H1 (cell line): ENCODE measurements around the gene EIPR1. TPM values are rescaled to one million over a fixed set of nuclear protein-coding genes. Genes with fewer than 3 reads are reported as not detected.

ENCODE experiments used
- CTCF ChIA-PET: fragments of 300-600 bp; sonication (Branson Sonifier 250); formaldehyde crosslinking; loops from one replicate; lab custom pipeline; 2021; ENCODE audit not compliant: partially characterized antibody; lab: Charles Lee
- POLR2A ChIA-PET: fragments of 300-600 bp; sonication (Branson Sonifier 250); formaldehyde crosslinking; loops from one replicate; lab custom pipeline; 2021; ENCODE audit warnings: inconsistent platforms; ENCODE audit not compliant: partially characterized antibody; lab: Charles Lee
- DNase-seq, 2 experiments: peaks; one replicate each; pipeline versions ENCODE4 v3.0.0 to v3.0.0-alpha.2; 2010 to 2022; ENCODE audit warnings: low spot score in 2 of 2, low read depth in 1 of 2, mixed read lengths in 1 of 2
- FAIRE-seq: peaks from 2 replicates; lab custom pipeline; 2011; peaks lifted over from hg19 to GRCh38; lab: Jason Lieb, UNC
- H2AFZ ChIP-seq: 2 replicates; pipeline ENCODE4 v1.8.1; 2012; ENCODE audit warnings: low read length, inconsistent platforms
- H2AK5ac ChIP-seq: 2 replicates; pipeline ENCODE4 v1.6.1; 2013; ENCODE audit warnings: low read depth, low read length
- H2BK120ac ChIP-seq: replicated peaks from 2 replicates; pipeline ENCODE3; 2013; ENCODE audit warnings: low read depth, low read length, inconsistent platforms
- H2BK12ac ChIP-seq: 2 replicates; pipeline ENCODE4 v1.6.1; 2013; ENCODE audit warnings: low read depth, low read length
- H2BK15ac ChIP-seq: 2 replicates; pipeline ENCODE4 v1.6.1; 2013; ENCODE audit warnings: low read length
- H2BK20ac ChIP-seq: 2 replicates; pipeline ENCODE4 v1.6.1; 2013; ENCODE audit warnings: low read length
- H2BK5ac ChIP-seq: 2 replicates; pipeline ENCODE4 v1.6.1; 2013; ENCODE audit warnings: low read depth, low read length
- H3K14ac ChIP-seq: 2 replicates; pipeline ENCODE4 v1.6.1; 2013; ENCODE audit warnings: inconsistent platforms; ENCODE audit not compliant: insufficient read length
- H3K18ac ChIP-seq: 2 replicates; pipeline ENCODE4 v1.6.1; 2013; ENCODE audit warnings: low read length; ENCODE audit errors: extremely low read depth
- H3K23ac ChIP-seq: 2 replicates; pipeline ENCODE4 v1.6.1; 2013; ENCODE audit warnings: inconsistent platforms; ENCODE audit not compliant: insufficient read length
- H3K23me2 ChIP-seq: 2 replicates; pipeline ENCODE4 v1.6.1; 2013; ENCODE audit warnings: low read depth, low read length
- H3K27ac ChIP-seq: 2 replicates; pipeline ENCODE4 v1.6.1; 2011; ENCODE audit warnings: low read depth, low read length, inconsistent platforms
- H3K27me3 ChIP-seq, 4 experiments: replicated peaks in 1 of 4; 1 replicate in 1 of 4; 2 replicates in 3 of 4; pipeline versions ENCODE4 v1.6.1 to v1.8.1; 2011 to 2013; ENCODE audit warnings: low read length in 3 of 4, mild to moderate bottlenecking in 3 of 4, inconsistent platforms in 2 of 4, mixed read lengths in 2 of 4, moderate library complexity in 1 of 4; ENCODE audit not compliant: control insufficient read depth in 3 of 4, insufficient read depth in 3 of 4; ENCODE audit errors: extremely low read depth in 1 of 4
- H3K36me3 ChIP-seq, 4 experiments: 2 replicates each; pipeline versions ENCODE4 v1.6.1 to v1.8.1; 2011 to 2013; ENCODE audit warnings: mild to moderate bottlenecking in 4 of 4, low read length in 3 of 4, moderate library complexity in 2 of 4, control low read depth in 1 of 4, inconsistent platforms in 1 of 4; ENCODE audit not compliant: insufficient read depth in 4 of 4, control insufficient read depth in 2 of 4
- H3K4ac ChIP-seq: replicated peaks from 2 replicates; pipeline ENCODE3; 2013; ENCODE audit warnings: low read length, low read depth, mixed read lengths, inconsistent platforms; ENCODE audit not compliant: insufficient read length
- H3K4me1 ChIP-seq, 4 experiments: replicated peaks in 1 of 4; 1 replicate in 1 of 4; 2 replicates in 3 of 4; pipeline versions ENCODE4 v1.6.1 to v1.8.1; 2011 to 2013; ENCODE audit warnings: low read length in 3 of 4, inconsistent platforms in 2 of 4, mixed read lengths in 1 of 4; ENCODE audit not compliant: insufficient read depth in 4 of 4, control insufficient read depth in 3 of 4
- H3K4me2 ChIP-seq, 2 experiments: 2 replicates each; pipeline versions ENCODE4 v1.6.1 to v1.8.1; 2011 to 2013; ENCODE audit warnings: low read depth in 2 of 2, low read length in 2 of 2, control low read depth in 1 of 2, inconsistent platforms in 1 of 2, mild to moderate bottlenecking in 1 of 2; ENCODE audit not compliant: insufficient read depth in 1 of 2
- H3K4me3 ChIP-seq, 4 experiments: fragments of 200-600, 300-600 bp in 1 of 4; sonication (generic), shearing (Covaris generic), sonication (Bioruptor Twin) in 1 of 4; 2 replicates each; pipeline versions ENCODE4 v1.5.1 to v1.8.1; 2011 to 2016; ENCODE audit warnings: low read length in 4 of 4, low read depth in 3 of 4, control low read depth in 2 of 4, inconsistent platforms in 2 of 4, mild to moderate bottlenecking in 2 of 4, mixed read lengths in 1 of 4, moderate library complexity in 1 of 4; ENCODE audit not compliant: insufficient read depth in 2 of 4; ENCODE audit errors: extremely low read depth in 1 of 4
- H3K56ac ChIP-seq: replicated peaks from 2 replicates; pipeline ENCODE3; 2013; ENCODE audit warnings: low read depth, mild to moderate bottlenecking, mixed read lengths, low read length, inconsistent platforms; ENCODE audit not compliant: insufficient read length
- H3K79me1 ChIP-seq: 2 replicates; pipeline ENCODE4 v1.6.1; 2013; ENCODE audit warnings: low read depth, low read length, control low read depth
- H3K79me2 ChIP-seq, 2 experiments: 2 replicates each; pipeline versions ENCODE4 v1.6.1 to v1.8.1; 2012 to 2013; ENCODE audit warnings: low read length in 2 of 2, mild to moderate bottlenecking in 2 of 2, inconsistent platforms in 1 of 2; ENCODE audit not compliant: insufficient read depth in 2 of 2, control insufficient read depth in 1 of 2
- H3K9ac ChIP-seq, 4 experiments: replicated peaks in 1 of 4; 1 replicate in 1 of 4; 2 replicates in 3 of 4; pipeline versions ENCODE4 v1.6.1 to v1.8.1; 2011 to 2013; ENCODE audit warnings: low read depth in 3 of 4, low read length in 3 of 4, control low read depth in 2 of 4, mild to moderate bottlenecking in 2 of 4, moderate library complexity in 2 of 4, inconsistent platforms in 1 of 4; ENCODE audit errors: extremely low read depth in 1 of 4
- H3K9me3 ChIP-seq, 2 experiments: 2 replicates each; pipeline versions ENCODE4 v1.6.1 to v1.8.1; 2012 to 2013; ENCODE audit warnings: mild to moderate bottlenecking in 2 of 2, moderate library complexity in 2 of 2, control low read depth in 1 of 2, inconsistent platforms in 1 of 2, low read depth in 1 of 2, low read length in 1 of 2, mixed read lengths in 1 of 2; ENCODE audit not compliant: insufficient read depth in 2 of 2
- H4K20me1 ChIP-seq, 2 experiments: replicated peaks in 1 of 2; 2 replicates each; pipeline versions ENCODE3 to v1.8.1; 2011 to 2013; ENCODE audit warnings: inconsistent platforms in 2 of 2, low read length in 2 of 2, mild to moderate bottlenecking in 1 of 2; ENCODE audit not compliant: insufficient read depth in 2 of 2, control insufficient read depth in 1 of 2
- H4K5ac ChIP-seq: 2 replicates; pipeline ENCODE4 v1.6.1; 2013; ENCODE audit warnings: low read length, low read depth, mixed read lengths, inconsistent platforms; ENCODE audit not compliant: insufficient read length
- H4K8ac ChIP-seq: 2 replicates; pipeline ENCODE4 v1.8.0; 2013; ENCODE audit warnings: mild to moderate bottlenecking, moderate library complexity, low read length, inconsistent platforms; ENCODE audit not compliant: insufficient read depth; ENCODE audit errors: extremely low read depth
- H4K91ac ChIP-seq: replicated peaks from 2 replicates; pipeline ENCODE3; 2013; ENCODE audit warnings: low read length, mixed read lengths, inconsistent platforms; ENCODE audit not compliant: insufficient read length
- ASH2L ChIP-seq: fragments of 200-600, 300-600 bp; sonication (generic); IDR thresholded peaks from one replicate; pipeline ENCODE4 v1.7.1; 2017; ENCODE audit warnings: low read length
- BCL11A ChIP-seq, 2 experiments: IDR thresholded peaks; one replicate each; pipeline ENCODE4 v1.6.1; 2011; ENCODE audit warnings: low read depth in 2 of 2, low read length in 2 of 2, mild to moderate bottlenecking in 2 of 2
- CEBPB ChIP-seq: IDR thresholded peaks from 2 replicates; pipeline ENCODE4 v1.6.1; 2012; ENCODE audit warnings: low read depth, low read length
- CREB1 ChIP-seq: IDR thresholded peaks from 2 replicates; pipeline ENCODE4 v1.6.1; 2012; ENCODE audit warnings: inconsistent platforms
- E2F6 ChIP-seq: IDR thresholded peaks from 2 replicates; pipeline ENCODE4 v1.6.1; 2012; ENCODE audit warnings: inconsistent platforms
- KDM5A ChIP-seq: fragments of 200-600 bp; IDR thresholded peaks from 2 replicates; pipeline ENCODE4 v1.7.1; 2012; ENCODE audit warnings: mild to moderate bottlenecking, low read length, inconsistent platforms, mixed read lengths
- NRF1 ChIP-seq: IDR thresholded peaks from 2 replicates; pipeline ENCODE4 v1.6.1; 2011; ENCODE audit warnings: mild to moderate bottlenecking, low read depth, low read length, improper control_type of control experiment
- SUZ12 ChIP-seq: fragments of 200-600 bp; sonication (generic); IDR thresholded peaks from 2 replicates; pipeline ENCODE4 v1.6.1; 2012; ENCODE audit warnings: mild to moderate bottlenecking, inconsistent platforms, low read length, moderate library complexity, mixed read lengths
- TBP ChIP-seq: IDR thresholded peaks from 2 replicates; pipeline ENCODE4 v1.6.1; 2011; ENCODE audit warnings: low read depth, low read length, improper control_type of control experiment
- TCF12 ChIP-seq: IDR thresholded peaks from 2 replicates; pipeline ENCODE4 v1.6.1; 2011; ENCODE audit warnings: low read depth, mild to moderate bottlenecking, low read length
- USF2 ChIP-seq: IDR thresholded peaks from 2 replicates; pipeline ENCODE4 v1.6.1; 2011; ENCODE audit warnings: low read length, improper control_type of control experiment
- WGBS, 2 experiments: shearing (Covaris generic) in 1 of 2; methylation state at CpG; one replicate each; pipeline versions ENCODE4 v1.1.6 to v1.1.7; 2013 to 2015; ENCODE audit warnings: low lambda C conversion rate in 2 of 2, mixed read lengths in 2 of 2, inconsistent platforms in 1 of 2, low coverage in 1 of 2, missing lambda C conversion rate in 1 of 2; ENCODE audit not compliant: insufficient replicate concordance in 2 of 2, insufficient coverage in 1 of 2, insufficient read length in 1 of 2; ENCODE audit errors: extremely low coverage in 1 of 2, missing lambda C conversion rate in 1 of 2; 5-methylcytosine and 5-hydroxymethylcytosine counted together
- polyA plus RNA-seq, 7 experiments: library from polyadenylated mRNA; depleted of rRNA in 3 of 7; stranded (reverse) in 5 of 7; unstranded in 2 of 7; fragments of >200 nt in 5 of 7; fragments of 200-250 nt in 2 of 7; gene quantifications; 1 replicate in 5 of 7; 2 replicates in 1 of 7; 4 replicates in 1 of 7; pipeline versions ENCODE4 v1.2.1 to v1.2.3, GENCODE V29; 2011 to 2013; ENCODE audit warnings: missing spikeins in 2 of 7, mixed read lengths in 2 of 7
- total RNA-seq: library from RNA; stranded (reverse); fragmentation: NEBNext Ultra II Directional; extraction: Animal tissue kit (Norgen Biotek cat#: 25700); gene quantifications from 2 replicates; pipeline ENCODE4 v1.2.1, GENCODE V29; 2021

The EIPR1 gene
- total and polyA plus RNA-seq, 2 of the 8 experiments (the other 6 are each of a cell fraction or from before 2014, with no cell fraction given), result 26.3 to 56.4 TPM

- FAIRE-seq, result no peak
- Histone ChIP-seq H2AK5ac (no peak overlapping the region), H3K27ac (no peak overlapping the region), H3K79me2 (no peaks in the 10 kb centered on the region), H2BK120ac (no peak overlapping the region), H2BK15ac (no peak overlapping the region), H3K27me3 (no peaks in the 10 kb centered on the region), H3K18ac (no peak overlapping the region), H3K56ac (no peak overlapping the region), H4K91ac (no peak overlapping the region), H3K4ac (no peak overlapping the region), H3K4me3 (no peak overlapping the region), H4K8ac (no peak overlapping the region), H2BK5ac (no peak overlapping the region), H3K23ac (no peak overlapping the region), H3K4me1 (no peaks in the 10 kb centered on the region), H4K5ac (no peak overlapping the region), H4K20me1 (peaks cover 0 to 3% of the 10 kb centered on the region in 2 experiments), H3K9ac (no peak overlapping the region), H3K79me1 (no peaks in the 10 kb centered on the region; the same call in none of the 2 replicates), H3K23me2 (no peaks in the 10 kb centered on the region), H3K36me3 (peaks cover 2 to 10% (median 5%) of the 10 kb centered on the region in 4 experiments; a peak in 5 of 8 replicates), H3K4me2 (no peak overlapping the region), H2BK20ac (no peak overlapping the region), H3K14ac (no peak overlapping the region), H2AFZ (no peak overlapping the region), H2BK12ac (no peak overlapping the region), H3K9me3 (no peaks in the 10 kb centered on the region)
- DNase-seq, result no peak
- 94% methylated on average over 26 of the region's 26 CpGs; no CpG with 5 or more reads in 1 of the 2 experiments for WGBS, 2 experiments
- ChIA-PET POLR2A (no interaction called here), CTCF (interaction anchor here (0.9 to 1.8 kb wide), 4 partner anchors 8 to 465 kb away, joined by 3 to 6 read pairs (median 4); no protein-coding TSS in a partner anchor)
- no peak for TF ChIP-seq SUZ12
- no peak for TF ChIP-seq BCL11A (IDR thresholded peaks at IDR 0.05; ENCODE audit: low read depth in 2 of 2, low read length in 2 of 2)
- no peak for TF ChIP-seq USF2
- no peak for TF ChIP-seq ASH2L
- TF ChIP-seq E2F6, result no peak
- no peak for TF ChIP-seq NRF1
- TF ChIP-seq KDM5A, result no peak
- TF ChIP-seq CEBPB, result no peak
- no peak for TF ChIP-seq TBP
- TF ChIP-seq CREB1, result no peak
- TF ChIP-seq TCF12, result no peak
Observed at GRCh38 chr2:3189076-3189591, 188.5 kb downstream of the EIPR1 start.
